ENCODE measurements around the gene LRRC37A3.
A peak's percentile ranks its signal among the peaks of the same experiment; 100 is the strongest.
"Not testable (repeated sequence)": the region's sequence is repeated elsewhere in the genome, so short reads cannot be mapped to it uniquely, and the experiment has no call there.

Gene LRRC37A3

GRCh38 chr17:64847504-64848466 is 71.5 kb downstream of the LRRC37A3 start:
- TF ChIP-seq CTCF (conservative IDR thresholded peaks at IDR 0.05) = peak; percentile 61
- not testable (repeated sequence) for H3K27ac ChIP-seq

- not testable (repeated sequence) for H3K27ac ChIP-seq
Observed at GRCh38 chr17:64846892-64847291, 72.4 kb downstream of the LRRC37A3 start.

- not testable (repeated sequence) for H3K27ac ChIP-seq
Observed at GRCh38 chr17:64843918-64844317, 75.4 kb downstream of the LRRC37A3 start.

- not testable (repeated sequence) for H3K27ac ChIP-seq
Observed at GRCh38 chr17:64842900-64843299, 76.4 kb downstream of the LRRC37A3 start.

- not testable (repeated sequence) for H3K27ac ChIP-seq
Observed at GRCh38 chr17:64840960-64841359, 78.3 kb downstream of the LRRC37A3 start.

GRCh38 chr17:64838513-64838912 is 80.8 kb downstream of the LRRC37A3 start:
- not testable (repeated sequence) for H3K27ac ChIP-seq

GRCh38 chr17:64837018-64837761 is 82.1 kb downstream of the LRRC37A3 start:
- peak overlapping the region; percentile 37; the same call in 1 of the 2 replicates for H3K27ac ChIP-seq

GRCh38 chr17:64836623-64837017 is 82.7 kb downstream of the LRRC37A3 start:
- H3K27ac ChIP-seq = not testable (repeated sequence)

GRCh38 chr17:64834060-64834459 is 85.2 kb downstream of the LRRC37A3 start:
- not testable (repeated sequence) for H3K27ac ChIP-seq

GRCh38 chr17:64830631-64831040 is 88.6 kb downstream of the LRRC37A3 start:
- H3K27ac ChIP-seq = not testable (repeated sequence)

GRCh38 chr17:64829824-64830630 is 89.3 kb downstream of the LRRC37A3 start:
- H3K27ac ChIP-seq = not testable (repeated sequence)

GRCh38 chr17:64829068-64829467 is 90.2 kb downstream of the LRRC37A3 start:
- not testable (repeated sequence) for H3K27ac ChIP-seq

GRCh38 chr17:64818904-64819303 is 100.4 kb downstream of the LRRC37A3 start:
- H3K27ac ChIP-seq = not testable (repeated sequence)

- H3K27ac ChIP-seq = peak overlapping the region; percentile 36; the same call in 1 of the 2 replicates
Observed at GRCh38 chr17:64815833-64816198, 103.5 kb downstream of the LRRC37A3 start.

- peak overlapping the region; percentile 36; the same call in 1 of the 2 replicates for H3K27ac ChIP-seq
Observed at GRCh38 chr17:64814993-64815832, 104.1 kb downstream of the LRRC37A3 start.

- H3K27ac ChIP-seq = not testable (repeated sequence)
Observed at GRCh38 chr17:64808178-64808977, 110.9 kb downstream of the LRRC37A3 start.

Measured in VCaP (cell line).